OCI-LY1 (cell line): ENCODE measurements around the gene WDR41.

Experiments
- H2AFZ ChIP-seq: fragments of 200-600 bp; sonication (generic), shearing (Covaris generic); 2 replicates; pipeline ENCODE4 v1.6.0; 2014; ENCODE audit warnings: antibody characterized with exemption, mild to moderate bottlenecking, low read length
- H3F3A ChIP-seq: fragments of 200-600 bp; sonication (generic), shearing (Covaris generic); 2 replicates; pipeline ENCODE4 v1.6.0; 2014; ENCODE audit warnings: mild to moderate bottlenecking, antibody characterized with exemption, low read length, moderate library complexity; ENCODE audit not compliant: insufficient read depth
- H3K27ac ChIP-seq: fragments of 200-600 bp; sonication (generic); 2 replicates; pipeline ENCODE4 v1.5.1; 2014; ENCODE audit warnings: low read length, mixed run types, mild to moderate bottlenecking, low read depth; ENCODE audit not compliant: poor library complexity, severe bottlenecking
- H3K27me3 ChIP-seq: fragments of 200-600 bp; sonication (generic); 2 replicates; pipeline ENCODE4 v1.6.0; 2014; ENCODE audit warnings: antibody characterized with exemption, mild to moderate bottlenecking, low read length, moderate library complexity; ENCODE audit not compliant: insufficient read depth
- H3K36me3 ChIP-seq: fragments of 200-600 bp; sonication (generic); 2 replicates; pipeline ENCODE4 v1.6.1; 2014; ENCODE audit warnings: mild to moderate bottlenecking, antibody characterized with exemption, low read length, moderate library complexity, mixed read lengths; ENCODE audit not compliant: insufficient read depth
- H3K4me1 ChIP-seq: fragments of 200-600 bp; sonication (generic); 2 replicates; pipeline ENCODE4 v1.5.1; 2014; ENCODE audit warnings: mild to moderate bottlenecking, low read length, moderate library complexity; ENCODE audit not compliant: insufficient read depth, severe bottlenecking
- H3K4me2 ChIP-seq: fragments of 200-600 bp; sonication (generic), shearing (Covaris generic); 2 replicates; pipeline ENCODE4 v1.6.1; 2014; ENCODE audit warnings: low read length
- H3K4me3 ChIP-seq: fragments of 200-600 bp; sonication (generic); 2 replicates; pipeline ENCODE4 v1.5.1; 2014; ENCODE audit warnings: low read length, low read depth, mild to moderate bottlenecking, mixed read lengths; ENCODE audit not compliant: poor library complexity, severe bottlenecking
- H3K79me2 ChIP-seq: fragments of 200-600 bp; shearing (Covaris generic); 2 replicates; pipeline ENCODE4 v1.6.1; 2016; ENCODE audit warnings: mixed run types, low read length, mixed read lengths; ENCODE audit not compliant: insufficient read depth
- H3K9ac ChIP-seq: fragments of 200-600 bp; sonication (generic), shearing (Covaris generic); 2 replicates; pipeline ENCODE4 v1.6.1; 2014; ENCODE audit warnings: mild to moderate bottlenecking, low read length, mixed read lengths
- H3K9me2 ChIP-seq: fragments of 200-600 bp; sonication (generic), shearing (Covaris generic); 2 replicates; pipeline ENCODE4 v1.6.1; 2014; ENCODE audit warnings: low read depth, mild to moderate bottlenecking, low read length, mixed read lengths
- H3K9me3 ChIP-seq: fragments of 200-600 bp; shearing (Covaris generic); 2 replicates; pipeline ENCODE4 v1.6.1; 2014; ENCODE audit warnings: low read length, mixed read lengths
- H4K20me1 ChIP-seq: fragments of 200-600 bp; sonication (generic), shearing (Covaris generic); 2 replicates; pipeline ENCODE4 v1.6.0; 2016; ENCODE audit warnings: mild to moderate bottlenecking, low read length; ENCODE audit not compliant: insufficient read depth
- EZH2 ChIP-seq: fragments of 200-600 bp; sonication (generic), shearing (Covaris generic); IDR thresholded peaks from 2 replicates; pipeline ENCODE4 v1.8.0; 2017; ENCODE audit warnings: borderline replicate concordance, mixed run types, mild to moderate bottlenecking, antibody characterized with exemption, low read length, moderate library complexity, mixed read lengths
- TF ChIP-seq, protein P1 (sequence below): fragments of 200-600 bp; sonication (generic), shearing (Covaris generic); IDR thresholded peaks from 2 replicates; pipeline ENCODE4 v1.5.1; 2017; ENCODE audit warnings: mild to moderate bottlenecking, antibody characterized with exemption, low read length, moderate library complexity, mixed read lengths

Gene WDR41

DNA sequence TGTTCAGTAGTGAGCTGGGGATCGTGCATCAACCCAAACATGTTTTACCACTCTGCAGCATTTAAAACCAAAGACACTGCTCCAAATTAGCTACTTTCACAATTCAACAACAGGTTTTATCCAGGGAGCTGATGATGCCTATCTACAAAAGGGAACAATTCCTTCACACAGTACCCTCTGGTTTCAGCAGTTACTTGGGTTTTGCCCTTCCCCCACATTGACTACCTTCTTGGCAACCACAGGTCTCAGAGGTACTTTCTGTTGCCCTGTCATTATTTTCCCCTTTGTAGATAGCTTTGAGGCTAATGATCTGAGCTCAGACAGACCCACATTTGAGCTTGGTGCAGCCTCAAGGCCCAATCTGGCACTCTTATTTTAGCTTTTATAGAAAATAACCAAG, 96.1 kb downstream of the WDR41 start:
- Histone ChIP-seq H3K4me2 (no peak overlapping the region), H3K9ac (no peak overlapping the region), H3K9me2 (no peaks in the 10 kb centered on the region), H3F3A (no peaks in the 10 kb centered on the region), H3K27ac (no peak overlapping the region), H3K4me3 (no peak overlapping the region), H3K9me3 (no peaks in the 10 kb centered on the region), H4K20me1 (no peaks in the 10 kb centered on the region), H2AFZ (no peak overlapping the region), H3K36me3 (no peaks in the 10 kb centered on the region), H3K79me2 (no peaks in the 10 kb centered on the region), H3K27me3 (0 out of 2 replicates have a peak, but pooled peaks cover under 1% of the 10 kb centered on the region), H3K4me1 (no peaks in the 10 kb centered on the region)
- TF ChIP-seq EZH2: no peak
- TF ChIP-seq, protein P1, sequence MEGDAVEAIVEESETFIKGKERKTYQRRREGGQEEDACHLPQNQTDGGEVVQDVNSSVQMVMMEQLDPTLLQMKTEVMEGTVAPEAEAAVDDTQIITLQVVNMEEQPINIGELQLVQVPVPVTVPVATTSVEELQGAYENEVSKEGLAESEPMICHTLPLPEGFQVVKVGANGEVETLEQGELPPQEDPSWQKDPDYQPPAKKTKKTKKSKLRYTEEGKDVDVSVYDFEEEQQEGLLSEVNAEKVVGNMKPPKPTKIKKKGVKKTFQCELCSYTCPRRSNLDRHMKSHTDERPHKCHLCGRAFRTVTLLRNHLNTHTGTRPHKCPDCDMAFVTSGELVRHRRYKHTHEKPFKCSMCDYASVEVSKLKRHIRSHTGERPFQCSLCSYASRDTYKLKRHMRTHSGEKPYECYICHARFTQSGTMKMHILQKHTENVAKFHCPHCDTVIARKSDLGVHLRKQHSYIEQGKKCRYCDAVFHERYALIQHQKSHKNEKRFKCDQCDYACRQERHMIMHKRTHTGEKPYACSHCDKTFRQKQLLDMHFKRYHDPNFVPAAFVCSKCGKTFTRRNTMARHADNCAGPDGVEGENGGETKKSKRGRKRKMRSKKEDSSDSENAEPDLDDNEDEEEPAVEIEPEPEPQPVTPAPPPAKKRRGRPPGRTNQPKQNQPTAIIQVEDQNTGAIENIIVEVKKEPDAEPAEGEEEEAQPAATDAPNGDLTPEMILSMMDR: no peak

DNA sequence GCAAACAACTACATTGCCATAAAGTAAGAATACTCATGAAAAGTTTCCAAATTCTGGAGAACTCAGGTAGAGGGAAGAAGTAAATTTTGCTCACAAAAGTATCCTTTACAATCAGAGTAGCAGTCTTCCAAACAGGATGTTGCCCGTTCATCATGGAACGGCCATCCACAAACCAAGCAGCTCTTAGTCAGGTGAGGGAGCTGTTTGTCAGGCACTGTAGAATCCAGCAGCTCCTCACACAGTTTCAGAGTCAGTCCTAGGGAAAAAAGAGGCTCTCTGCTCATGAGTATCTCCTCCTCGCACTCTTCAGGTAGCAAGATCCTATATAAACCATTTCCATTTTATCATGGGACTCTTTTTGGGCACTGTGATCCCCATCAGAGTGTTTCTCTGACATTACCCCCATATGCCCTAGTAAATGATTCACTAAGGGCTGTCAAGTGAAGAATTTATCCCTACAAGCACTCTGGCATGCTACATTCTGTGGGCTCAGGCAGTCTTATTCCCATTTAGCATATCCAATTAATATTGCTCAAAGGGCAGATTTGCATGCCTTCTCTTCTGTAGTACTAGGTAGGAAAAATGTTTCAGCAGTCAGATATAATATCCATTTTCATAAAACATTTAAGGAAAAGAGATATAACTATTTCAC, 97.9 kb downstream of the WDR41 start:
- Histone ChIP-seq H4K20me1 (no peaks in the 10 kb centered on the region), H3K9ac (no peak overlapping the region), H3K36me3 (no peaks in the 10 kb centered on the region), H3K27ac (no peak overlapping the region), H2AFZ (no peak overlapping the region), H3K4me2 (no peak overlapping the region), H3F3A (no peaks in the 10 kb centered on the region), H3K9me2 (no peaks in the 10 kb centered on the region), H3K4me1 (no peaks in the 10 kb centered on the region), H3K27me3 (peaks cover 6% of the 10 kb centered on the region; the same call in 1 of the 2 replicates), H3K79me2 (no peaks in the 10 kb centered on the region), H3K9me3 (no peaks in the 10 kb centered on the region), H3K4me3 (no peak overlapping the region)
- TF ChIP-seq, protein P1: no peak
- TF ChIP-seq EZH2: no peak

DNA sequence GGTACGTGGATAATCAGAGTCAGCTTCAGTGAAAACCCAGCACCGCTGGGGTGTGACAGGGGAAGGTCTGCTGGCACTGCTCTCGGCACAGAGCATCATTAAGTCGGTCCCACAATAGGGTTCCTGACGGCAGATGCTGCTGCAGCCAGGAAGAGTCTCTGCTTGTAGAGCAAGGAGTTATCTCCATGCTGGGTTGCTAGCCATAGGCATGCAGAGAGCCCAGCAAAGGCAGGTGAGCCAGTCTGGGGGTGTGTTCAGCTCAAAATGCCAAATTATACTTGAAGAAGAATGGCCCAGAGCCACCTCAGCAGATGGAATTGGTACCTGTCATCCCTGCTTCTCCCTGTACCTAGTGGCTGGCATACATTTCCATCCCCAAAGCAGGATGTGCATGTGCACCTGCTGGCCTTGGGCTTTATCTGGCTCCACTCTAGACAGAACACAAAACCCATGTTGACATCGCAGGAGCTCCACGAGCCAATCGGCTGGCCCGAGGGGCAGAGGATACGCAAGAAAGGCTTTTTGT, 100.8 kb downstream of the WDR41 start:
- H3K79me2 ChIP-seq: no peaks in the 10 kb centered on the region
- H3K9me2 ChIP-seq: no peaks in the 10 kb centered on the region
- no peaks in the 10 kb centered on the region for H3K36me3 ChIP-seq
- H3K27ac ChIP-seq: no peak overlapping the region
- peaks cover 6% of the 10 kb centered on the region; the same call in 1 of the 2 replicates for H3K27me3 ChIP-seq
- no peaks in the 10 kb centered on the region for H3F3A ChIP-seq
- no peak overlapping the region for H3K4me3 ChIP-seq
- H3K9ac ChIP-seq: no peak overlapping the region
- no peak overlapping the region for H3K4me2 ChIP-seq
- no peak overlapping the region for H2AFZ ChIP-seq
- H4K20me1 ChIP-seq: no peaks in the 10 kb centered on the region
- H3K9me3 ChIP-seq: no peaks in the 10 kb centered on the region
- H3K4me1 ChIP-seq: no peaks in the 10 kb centered on the region
- no peak for TF ChIP-seq EZH2
- TF ChIP-seq, protein P1: no peak
